NB4 (cell line): Measurements from ENCODE around the gene LIPT1.

Experiments
- DNase-seq: peaks from one replicate; pipeline ENCODE4 v3.0.0; 2010; ENCODE audit warnings: low read depth
- H3K4me3 ChIP-seq: one replicate; pipeline ENCODE4 v1.5.1; 2011; ENCODE audit warnings: mild to moderate bottlenecking, low read depth, low read length, moderate library complexity
- MYC ChIP-seq: IDR thresholded peaks from 2 replicates; pipeline ENCODE4 v1.6.1; 2011; ENCODE audit warnings: low read depth, low read length
- POLR2A ChIP-seq: IDR thresholded peaks from 2 replicates; pipeline ENCODE4 v1.6.1; 2011; ENCODE audit warnings: mild to moderate bottlenecking; ENCODE audit not compliant: insufficient read length; ENCODE audit errors: extremely low read depth
- TF ChIP-seq, protein P1 (sequence below): IDR thresholded peaks from 2 replicates; pipeline ENCODE4 v1.6.1; 2011; ENCODE audit warnings: low read depth, low read length
- TF ChIP-seq, protein P2 (sequence below): IDR thresholded peaks from one replicate; pipeline ENCODE4 v1.5.1; 2012; ENCODE audit warnings: low read depth, low read length

Gene LIPT1

DNA sequence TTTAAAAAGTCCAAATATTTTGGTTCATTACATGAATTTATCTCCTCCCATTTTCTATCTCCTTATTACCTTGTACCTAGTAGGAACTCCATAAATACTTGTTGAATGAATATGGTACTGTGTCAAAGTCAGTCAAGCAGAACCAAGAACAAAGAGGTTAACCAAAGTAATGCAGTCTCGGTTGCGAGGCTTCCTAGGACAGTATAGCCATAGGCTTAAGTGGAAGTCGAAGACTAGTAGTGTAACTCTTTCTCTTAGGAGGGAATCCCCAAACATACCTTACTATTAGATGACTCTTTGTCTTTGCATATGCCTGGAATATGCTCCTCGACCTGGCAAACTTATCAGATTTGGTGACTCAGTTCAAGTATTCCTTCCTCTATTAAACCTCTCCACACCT lies 4.8 kb downstream of the LIPT1 start:
- TF ChIP-seq MYC (no peak), POLR2A (no peak)
- TF ChIP-seq, protein P1, sequence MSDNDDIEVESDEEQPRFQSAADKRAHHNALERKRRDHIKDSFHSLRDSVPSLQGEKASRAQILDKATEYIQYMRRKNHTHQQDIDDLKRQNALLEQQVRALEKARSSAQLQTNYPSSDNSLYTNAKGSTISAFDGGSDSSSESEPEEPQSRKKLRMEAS = no peak
- TF ChIP-seq, protein P2, sequence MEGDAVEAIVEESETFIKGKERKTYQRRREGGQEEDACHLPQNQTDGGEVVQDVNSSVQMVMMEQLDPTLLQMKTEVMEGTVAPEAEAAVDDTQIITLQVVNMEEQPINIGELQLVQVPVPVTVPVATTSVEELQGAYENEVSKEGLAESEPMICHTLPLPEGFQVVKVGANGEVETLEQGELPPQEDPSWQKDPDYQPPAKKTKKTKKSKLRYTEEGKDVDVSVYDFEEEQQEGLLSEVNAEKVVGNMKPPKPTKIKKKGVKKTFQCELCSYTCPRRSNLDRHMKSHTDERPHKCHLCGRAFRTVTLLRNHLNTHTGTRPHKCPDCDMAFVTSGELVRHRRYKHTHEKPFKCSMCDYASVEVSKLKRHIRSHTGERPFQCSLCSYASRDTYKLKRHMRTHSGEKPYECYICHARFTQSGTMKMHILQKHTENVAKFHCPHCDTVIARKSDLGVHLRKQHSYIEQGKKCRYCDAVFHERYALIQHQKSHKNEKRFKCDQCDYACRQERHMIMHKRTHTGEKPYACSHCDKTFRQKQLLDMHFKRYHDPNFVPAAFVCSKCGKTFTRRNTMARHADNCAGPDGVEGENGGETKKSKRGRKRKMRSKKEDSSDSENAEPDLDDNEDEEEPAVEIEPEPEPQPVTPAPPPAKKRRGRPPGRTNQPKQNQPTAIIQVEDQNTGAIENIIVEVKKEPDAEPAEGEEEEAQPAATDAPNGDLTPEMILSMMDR = no peak
- no peak overlapping the region for H3K4me3 ChIP-seq
- no peak for DNase-seq

DNA sequence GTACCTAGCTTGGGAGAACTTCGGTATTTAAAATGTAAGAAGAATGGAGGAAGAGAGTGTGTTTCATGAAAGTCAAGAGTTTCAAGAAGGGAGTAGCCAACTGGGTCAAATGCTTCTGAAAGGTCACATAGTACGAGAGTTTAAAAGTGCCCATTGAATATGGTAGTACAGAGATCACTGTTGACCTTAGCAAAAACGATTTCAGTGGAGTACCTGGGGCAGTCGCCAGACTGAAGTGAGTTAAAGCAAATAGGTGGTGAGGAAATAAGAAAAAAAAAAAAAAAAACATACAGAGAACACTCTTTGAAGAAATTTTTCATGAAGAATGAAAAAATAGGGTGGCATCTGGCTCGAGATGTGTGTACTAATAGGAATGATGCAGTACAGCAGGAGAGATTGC lies 11.5 kb downstream of the LIPT1 start:
- no peak overlapping the region for H3K4me3 ChIP-seq
- TF ChIP-seq, protein P1 = no peak
- no peak for TF ChIP-seq MYC
- TF ChIP-seq POLR2A = no peak
- TF ChIP-seq, protein P2 = no peak
- DNase-seq = no peak

DNA sequence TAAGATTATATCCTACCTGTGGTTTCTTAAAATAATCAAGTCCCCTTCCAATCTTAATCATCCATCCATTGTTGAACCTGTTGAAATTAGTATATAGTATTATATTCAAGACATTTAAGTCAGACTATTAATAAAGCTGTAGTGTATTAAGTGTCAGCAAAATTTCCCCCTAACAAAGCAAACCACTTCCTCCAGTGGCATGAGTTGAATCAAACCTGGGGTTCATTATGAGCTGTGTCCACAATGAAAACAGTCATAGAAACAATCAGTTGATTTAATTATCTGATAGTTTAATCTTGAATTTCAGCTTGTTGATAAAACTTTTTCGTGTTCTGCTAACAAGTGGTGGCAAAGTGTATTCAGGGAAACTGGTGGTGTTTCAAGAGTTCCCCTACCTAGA lies 14.8 kb downstream of the LIPT1 start:
- DNase-seq = no peak
- TF ChIP-seq, protein P1 = no peak
- TF ChIP-seq, protein P2 = no peak
- H3K4me3 ChIP-seq = no peak overlapping the region

DNA sequence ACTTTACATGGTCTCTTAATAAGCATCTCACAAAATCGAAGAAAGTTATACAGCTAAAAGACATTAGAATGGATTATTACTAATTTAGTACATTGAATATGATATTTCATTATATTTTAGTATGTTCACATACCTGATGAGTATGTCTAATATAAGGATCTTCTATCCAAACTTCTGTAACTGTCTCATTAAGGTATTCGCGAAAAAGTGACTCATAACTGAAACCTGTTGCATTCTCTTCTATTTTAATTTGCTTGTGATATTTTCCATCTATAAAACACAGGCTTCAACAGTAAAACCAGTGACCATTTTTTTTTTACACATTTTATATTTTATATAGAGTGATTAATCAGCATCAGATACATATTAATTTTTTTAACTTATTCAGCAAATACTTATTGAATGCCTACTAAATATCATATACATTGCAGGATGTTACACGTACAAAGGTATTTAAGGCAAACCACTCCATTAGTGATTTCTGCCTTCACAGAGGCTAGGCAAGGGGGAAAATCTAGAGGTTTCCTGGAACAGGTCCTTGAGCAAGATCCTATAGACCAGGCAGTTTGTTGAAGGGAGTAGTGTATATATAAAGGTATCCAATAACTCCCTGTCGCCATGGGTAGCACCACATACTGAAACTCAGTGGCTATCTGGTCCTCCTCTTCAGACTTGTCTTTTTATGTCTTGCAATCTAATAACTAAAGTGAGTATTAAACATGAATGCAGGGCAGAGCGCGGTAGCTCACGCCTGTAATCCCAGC lies 16.8 kb downstream of the LIPT1 start:
- no peak for DNase-seq
- no peak overlapping the region for H3K4me3 ChIP-seq
- TF ChIP-seq POLR2A (no peak), MYC (no peak)
- TF ChIP-seq, protein P2 = no peak
- TF ChIP-seq, protein P1 = no peak

DNA sequence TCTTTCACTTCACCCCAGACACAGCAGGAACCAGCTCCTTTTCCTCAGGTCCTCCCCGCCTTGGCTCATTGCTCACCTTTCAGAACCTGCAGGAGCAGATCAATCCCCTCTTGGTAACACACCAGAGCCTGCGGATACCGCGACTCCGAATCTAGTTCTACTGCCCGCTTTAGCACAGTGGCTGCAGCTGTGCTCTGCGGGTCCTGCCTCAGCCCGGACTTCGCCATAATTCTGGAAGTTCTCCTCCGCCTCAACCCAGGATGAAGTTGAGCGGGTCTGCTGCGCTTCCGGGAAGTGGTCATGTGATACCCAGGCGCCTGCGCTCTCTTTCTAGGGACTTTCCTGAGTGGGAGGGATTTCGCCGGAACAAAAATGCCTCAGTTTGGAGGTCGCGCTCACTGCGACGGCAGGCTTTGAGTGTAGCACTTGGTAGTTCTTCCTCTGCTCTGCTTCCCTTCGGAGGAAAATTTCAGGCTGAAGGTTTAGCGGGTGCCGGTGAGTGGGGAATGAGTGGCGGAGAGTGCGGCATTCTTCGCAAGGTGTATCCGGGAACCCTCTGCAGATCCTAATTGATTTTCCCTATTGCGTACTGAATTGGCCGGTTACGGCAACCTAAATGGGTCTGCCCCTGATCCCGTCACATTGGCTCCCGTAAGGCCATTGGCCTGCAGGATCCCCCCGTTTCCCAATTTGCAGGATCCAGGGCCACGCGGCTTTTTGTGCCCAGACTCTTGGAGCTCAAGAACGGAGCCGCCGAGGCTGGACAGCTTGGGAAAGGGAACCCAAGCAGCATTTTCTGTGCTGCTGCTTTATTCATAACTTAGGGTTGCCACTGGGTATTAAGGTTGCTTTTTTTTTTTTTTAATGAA lies 26.2 kb downstream of the LIPT1 start, which contains the start of the genes MITD1 and MRPL30:
Gene MITD1 (minus strand): TSS at position 304 of the 869 bp plus-strand sequence. CDS start 77 bp downstream, at position 227.
Gene MRPL30 (plus strand): TSS at position 430 of the 869 bp plus-strand sequence. CDS start 5,020 bp downstream, outside the sequence.
- TF ChIP-seq, protein P2 = no peak
- TF ChIP-seq, protein P1 = peak; percentile 73
- TF ChIP-seq MYC (peak; percentile 63), POLR2A (peak; percentile 72)
- H3K4me3 ChIP-seq = peak within 1 kb of the TSS; percentile 95
- peak; percentile 97 for DNase-seq
